HL-60 (cell line): ENCODE results near the gene ANKS1A.
"Not testable (repeated sequence)": the region's sequence is repeated elsewhere in the genome, so short reads cannot be mapped to it uniquely, and the experiment has no call there.

Experiments used
- DNase-seq, 2 experiments: peaks; one replicate each; pipeline ENCODE4 v3.0.0-alpha.2; 2010 to 2020; ENCODE audit warnings: low read depth in 1 of 2, low spot score in 1 of 2
- H3K27ac ChIP-seq: fragments of 250-450 bp; sonication (Bioruptor Pico); replicated peaks from 2 replicates; pipeline ENCODE4 v1.5.1; 2020; ENCODE audit warnings: mild to moderate bottlenecking, moderate library complexity
- H3K27me3 ChIP-seq: fragments of 250-450 bp; sonication (Bioruptor Pico); 2 replicates; pipeline ENCODE4 v1.5.1; 2021; ENCODE audit warnings: mild to moderate bottlenecking, moderate library complexity; ENCODE audit not compliant: insufficient read depth, poor library complexity, severe bottlenecking
- H3K4me3 ChIP-seq: replicated peaks from 2 replicates; pipeline ENCODE4 v1.5.1; 2011; ENCODE audit warnings: mild to moderate bottlenecking, control low read depth, low read length; ENCODE audit not compliant: insufficient read depth
- GABPA ChIP-seq: IDR thresholded peaks from 2 replicates; pipeline ENCODE4 v1.6.1; 2012; ENCODE audit warnings: low read depth
- POLR2AphosphoS5 ChIP-seq: IDR thresholded peaks from 2 replicates; pipeline ENCODE4 v1.6.1; 2012; ENCODE audit warnings: low read depth
- SPI1 ChIP-seq: IDR thresholded peaks from 2 replicates; pipeline ENCODE4 v1.6.1; 2012; ENCODE audit warnings: low read depth, mild to moderate bottlenecking, borderline replicate concordance
- long read RNA-seq: library from polyadenylated mRNA; unstranded; transcript quantifications from one replicate; pipeline ENCODE4 v2.0.0, GENCODE V29; 2020
- TF ChIP-seq, protein P1 (sequence below): IDR thresholded peaks from one replicate; pipeline ENCODE4 v1.5.1; 2011; ENCODE audit warnings: low read length, control low read depth, inconsistent platforms; ENCODE audit not compliant: insufficient read depth
- TF ChIP-seq, protein P2 (sequence below): IDR thresholded peaks from 2 replicates; pipeline ENCODE4 v1.6.1; 2012; ENCODE audit warnings: low read depth; ENCODE audit not compliant: insufficient replicate concordance

Gene ANKS1A, protein sequence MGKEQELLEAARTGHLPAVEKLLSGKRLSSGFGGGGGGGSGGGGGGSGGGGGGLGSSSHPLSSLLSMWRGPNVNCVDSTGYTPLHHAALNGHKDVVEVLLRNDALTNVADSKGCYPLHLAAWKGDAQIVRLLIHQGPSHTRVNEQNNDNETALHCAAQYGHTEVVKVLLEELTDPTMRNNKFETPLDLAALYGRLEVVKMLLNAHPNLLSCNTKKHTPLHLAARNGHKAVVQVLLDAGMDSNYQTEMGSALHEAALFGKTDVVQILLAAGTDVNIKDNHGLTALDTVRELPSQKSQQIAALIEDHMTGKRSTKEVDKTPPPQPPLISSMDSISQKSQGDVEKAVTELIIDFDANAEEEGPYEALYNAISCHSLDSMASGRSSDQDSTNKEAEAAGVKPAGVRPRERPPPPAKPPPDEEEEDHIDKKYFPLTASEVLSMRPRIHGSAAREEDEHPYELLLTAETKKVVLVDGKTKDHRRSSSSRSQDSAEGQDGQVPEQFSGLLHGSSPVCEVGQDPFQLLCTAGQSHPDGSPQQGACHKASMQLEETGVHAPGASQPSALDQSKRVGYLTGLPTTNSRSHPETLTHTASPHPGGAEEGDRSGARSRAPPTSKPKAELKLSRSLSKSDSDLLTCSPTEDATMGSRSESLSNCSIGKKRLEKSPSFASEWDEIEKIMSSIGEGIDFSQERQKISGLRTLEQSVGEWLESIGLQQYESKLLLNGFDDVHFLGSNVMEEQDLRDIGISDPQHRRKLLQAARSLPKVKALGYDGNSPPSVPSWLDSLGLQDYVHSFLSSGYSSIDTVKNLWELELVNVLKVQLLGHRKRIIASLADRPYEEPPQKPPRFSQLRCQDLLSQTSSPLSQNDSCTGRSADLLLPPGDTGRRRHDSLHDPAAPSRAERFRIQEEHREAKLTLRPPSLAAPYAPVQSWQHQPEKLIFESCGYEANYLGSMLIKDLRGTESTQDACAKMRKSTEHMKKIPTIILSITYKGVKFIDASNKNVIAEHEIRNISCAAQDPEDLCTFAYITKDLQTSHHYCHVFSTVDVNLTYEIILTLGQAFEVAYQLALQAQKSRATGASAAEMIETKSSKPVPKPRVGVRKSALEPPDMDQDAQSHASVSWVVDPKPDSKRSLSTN
- long read RNA-seq, partial matches to known transcripts = 5 of 12 reads
- long read RNA-seq, other reads (novel, unspliced or antisense) = 7 of 12 reads

DNA sequence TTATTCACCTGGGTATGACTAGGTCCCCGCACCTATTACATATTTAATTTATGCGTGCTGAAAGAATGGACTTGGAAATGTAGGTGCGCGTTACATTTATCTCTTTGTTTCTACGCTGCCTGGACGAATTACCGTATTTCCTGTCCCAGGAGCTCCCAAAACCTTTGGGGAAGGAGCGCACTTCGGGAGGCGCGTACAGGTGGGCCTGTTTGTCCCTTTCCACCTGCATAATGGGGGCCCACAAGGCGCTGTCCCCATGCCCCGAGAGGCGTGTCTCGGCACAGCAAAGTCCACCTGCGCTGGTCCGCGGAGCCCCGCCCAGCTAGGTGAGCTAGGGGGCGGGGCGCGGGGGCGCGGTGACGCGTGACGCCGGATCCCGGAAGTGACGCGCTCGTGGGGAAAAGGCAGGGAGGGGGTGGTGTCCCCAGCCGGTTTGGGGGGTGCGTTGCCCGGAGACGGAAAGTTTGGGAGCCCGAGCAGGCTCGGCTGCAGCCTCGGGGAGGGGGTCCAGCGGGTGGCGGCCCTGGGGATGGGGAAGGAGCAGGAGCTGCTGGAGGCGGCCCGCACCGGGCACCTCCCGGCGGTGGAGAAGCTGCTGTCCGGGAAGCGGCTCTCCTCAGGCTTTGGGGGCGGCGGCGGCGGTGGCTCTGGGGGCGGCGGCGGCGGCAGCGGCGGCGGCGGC lies at the start of gene ANKS1A:
TSS of gene ANKS1A (plus strand) at position 382 of the 682 bp plus-strand sequence. CDS start at position 530, 148 bp downstream.
- H3K27ac ChIP-seq = peak within 1 kb of the TSS; percentile 78
- H3K27me3 ChIP-seq = no peaks in the 10 kb centered on the region
- peak within 1 kb of the TSS; percentile 97 for H3K4me3 ChIP-seq
- peak; percentile 71 to 82 for DNase-seq
- TF ChIP-seq, protein P1, sequence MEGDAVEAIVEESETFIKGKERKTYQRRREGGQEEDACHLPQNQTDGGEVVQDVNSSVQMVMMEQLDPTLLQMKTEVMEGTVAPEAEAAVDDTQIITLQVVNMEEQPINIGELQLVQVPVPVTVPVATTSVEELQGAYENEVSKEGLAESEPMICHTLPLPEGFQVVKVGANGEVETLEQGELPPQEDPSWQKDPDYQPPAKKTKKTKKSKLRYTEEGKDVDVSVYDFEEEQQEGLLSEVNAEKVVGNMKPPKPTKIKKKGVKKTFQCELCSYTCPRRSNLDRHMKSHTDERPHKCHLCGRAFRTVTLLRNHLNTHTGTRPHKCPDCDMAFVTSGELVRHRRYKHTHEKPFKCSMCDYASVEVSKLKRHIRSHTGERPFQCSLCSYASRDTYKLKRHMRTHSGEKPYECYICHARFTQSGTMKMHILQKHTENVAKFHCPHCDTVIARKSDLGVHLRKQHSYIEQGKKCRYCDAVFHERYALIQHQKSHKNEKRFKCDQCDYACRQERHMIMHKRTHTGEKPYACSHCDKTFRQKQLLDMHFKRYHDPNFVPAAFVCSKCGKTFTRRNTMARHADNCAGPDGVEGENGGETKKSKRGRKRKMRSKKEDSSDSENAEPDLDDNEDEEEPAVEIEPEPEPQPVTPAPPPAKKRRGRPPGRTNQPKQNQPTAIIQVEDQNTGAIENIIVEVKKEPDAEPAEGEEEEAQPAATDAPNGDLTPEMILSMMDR = no peak
- TF ChIP-seq, protein P2, sequence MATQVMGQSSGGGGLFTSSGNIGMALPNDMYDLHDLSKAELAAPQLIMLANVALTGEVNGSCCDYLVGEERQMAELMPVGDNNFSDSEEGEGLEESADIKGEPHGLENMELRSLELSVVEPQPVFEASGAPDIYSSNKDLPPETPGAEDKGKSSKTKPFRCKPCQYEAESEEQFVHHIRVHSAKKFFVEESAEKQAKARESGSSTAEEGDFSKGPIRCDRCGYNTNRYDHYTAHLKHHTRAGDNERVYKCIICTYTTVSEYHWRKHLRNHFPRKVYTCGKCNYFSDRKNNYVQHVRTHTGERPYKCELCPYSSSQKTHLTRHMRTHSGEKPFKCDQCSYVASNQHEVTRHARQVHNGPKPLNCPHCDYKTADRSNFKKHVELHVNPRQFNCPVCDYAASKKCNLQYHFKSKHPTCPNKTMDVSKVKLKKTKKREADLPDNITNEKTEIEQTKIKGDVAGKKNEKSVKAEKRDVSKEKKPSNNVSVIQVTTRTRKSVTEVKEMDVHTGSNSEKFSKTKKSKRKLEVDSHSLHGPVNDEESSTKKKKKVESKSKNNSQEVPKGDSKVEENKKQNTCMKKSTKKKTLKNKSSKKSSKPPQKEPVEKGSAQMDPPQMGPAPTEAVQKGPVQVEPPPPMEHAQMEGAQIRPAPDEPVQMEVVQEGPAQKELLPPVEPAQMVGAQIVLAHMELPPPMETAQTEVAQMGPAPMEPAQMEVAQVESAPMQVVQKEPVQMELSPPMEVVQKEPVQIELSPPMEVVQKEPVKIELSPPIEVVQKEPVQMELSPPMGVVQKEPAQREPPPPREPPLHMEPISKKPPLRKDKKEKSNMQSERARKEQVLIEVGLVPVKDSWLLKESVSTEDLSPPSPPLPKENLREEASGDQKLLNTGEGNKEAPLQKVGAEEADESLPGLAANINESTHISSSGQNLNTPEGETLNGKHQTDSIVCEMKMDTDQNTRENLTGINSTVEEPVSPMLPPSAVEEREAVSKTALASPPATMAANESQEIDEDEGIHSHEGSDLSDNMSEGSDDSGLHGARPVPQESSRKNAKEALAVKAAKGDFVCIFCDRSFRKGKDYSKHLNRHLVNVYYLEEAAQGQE = no peak
- TF ChIP-seq GABPA (peak; percentile 54), POLR2AphosphoS5 (peak; percentile 51; the same call in 1 of the 2 replicates), SPI1 (no peak)

DNA sequence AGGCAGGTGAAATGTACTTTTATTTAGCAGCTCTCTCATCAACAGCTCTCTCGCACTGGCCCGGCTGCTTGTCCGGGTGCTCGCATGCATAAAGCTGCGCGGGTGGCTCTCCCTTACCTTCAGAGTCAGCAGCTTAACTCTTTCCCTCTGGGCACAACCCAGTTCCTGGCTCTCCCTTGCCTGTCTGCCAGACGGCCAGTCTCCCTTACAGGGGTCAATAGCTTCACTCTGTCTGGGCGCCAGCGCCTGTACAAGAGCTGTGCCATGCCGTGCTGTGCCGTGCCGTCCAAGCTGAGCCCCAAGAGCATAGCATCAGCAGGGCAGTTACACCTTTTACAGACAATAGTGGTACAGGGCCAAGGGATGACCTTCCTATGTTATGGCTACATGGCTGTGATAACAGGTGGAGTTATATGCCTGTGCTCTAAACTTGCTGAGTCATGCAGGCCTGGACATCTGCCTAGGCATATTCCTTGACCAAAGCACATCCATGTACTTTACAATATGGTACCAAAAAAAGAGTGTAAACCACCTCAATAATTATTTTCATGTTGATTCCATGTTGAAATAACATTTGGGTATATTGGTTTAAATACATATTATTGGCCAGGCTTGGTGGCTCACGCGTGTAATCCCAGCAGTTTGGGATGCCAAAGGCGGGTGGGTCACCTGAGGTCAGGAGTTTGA lies 49.2 kb upstream of the ANKS1A start:
- no peak for DNase-seq
- H3K27ac ChIP-seq = no peak overlapping the region
- TF ChIP-seq, protein P1 = no peak
- TF ChIP-seq GABPA = no peak
- no peak for TF ChIP-seq POLR2AphosphoS5
- no peak for TF ChIP-seq SPI1
- TF ChIP-seq, protein P2 = no peak

DNA sequence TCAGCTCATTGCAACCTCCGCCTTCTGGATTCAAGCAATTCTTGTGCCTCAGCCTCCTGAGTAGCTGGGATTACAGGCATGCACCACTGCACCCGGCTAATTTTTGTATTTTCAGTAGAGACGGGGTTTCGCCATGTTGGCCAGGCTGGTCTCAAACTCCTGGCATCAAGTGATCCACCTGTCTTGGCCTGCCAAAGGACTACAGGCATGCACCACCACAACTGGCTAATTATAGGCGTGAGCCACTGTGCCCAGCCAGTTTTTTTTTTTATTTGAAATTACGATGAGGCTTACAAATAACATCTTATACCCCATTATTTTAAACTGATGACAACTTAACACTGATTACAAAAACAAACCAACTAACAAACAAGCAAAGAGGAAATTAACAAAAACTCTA lies 40.0 kb upstream of the ANKS1A start:
- not testable (repeated sequence) for H3K27ac ChIP-seq, H3K4me3 ChIP-seq, DNase-seq, H3K27me3 ChIP-seq

More for the DNA sequence above, 49.2 kb upstream of the ANKS1A start:
- H3K4me3 ChIP-seq = no peak overlapping the region
- H3K27me3 ChIP-seq = no peaks in the 10 kb centered on the region
